Ovary (tissue), 9 donors: ENCODE results near the gene DCAF6. TPM values are rescaled to one million over a fixed set of nuclear protein-coding genes. Genes with fewer than 3 reads are reported as not detected.

ENCODE experiments used
- DNase-seq, 5 donors: peaks; one replicate each; pipeline ENCODE4 v3.0.0-alpha.2; 2019 to 2020
- H3K27ac ChIP-seq, 2 donors: fragments of 200-600 bp; one replicate each; pipeline versions ENCODE4 v1.5.1 to v1.8.0; 2019 to 2022
- H3K27me3 ChIP-seq: fragments of 200-600 bp; one replicate; pipeline ENCODE4 v1.8.0; 2022
- H3K36me3 ChIP-seq: fragments of 200-600 bp; sonication (generic); one replicate; pipeline ENCODE4 v1.5.1; 2019
- H3K4me1 ChIP-seq: one replicate; pipeline ENCODE4 v1.8.1; 2013; ENCODE audit warnings: mild to moderate bottlenecking, moderate library complexity; ENCODE audit not compliant: insufficient read depth
- H3K4me3 ChIP-seq: fragments of 200-600 bp; sonication (generic); one replicate; pipeline ENCODE4 v1.5.1; 2017
- H3K9me3 ChIP-seq, 2 donors: fragments of 200-600 bp in 1 of 2; sonication (generic) in 1 of 2; one replicate each; pipeline versions ENCODE4 v1.5.1 to v1.8.1; 2013 to 2019; ENCODE audit warnings: mild to moderate bottlenecking in 1 of 2, moderate library complexity in 1 of 2
- EP300 ChIP-seq: sonication (generic); formaldehyde crosslinking; IDR thresholded peaks from one replicate; pipeline ENCODE4 v1.6.1; 2017; ENCODE audit warnings: antibody characterized with exemption
- POLR2A ChIP-seq: fragments of 450-650 bp; IDR thresholded peaks from one replicate; pipeline ENCODE4 v1.6.1; 2017; ENCODE audit warnings: antibody characterized with exemption, mild to moderate bottlenecking, moderate library complexity
- WGBS, 3 donors: extraction: QIAGEN DNeasy Blood & Tissue Kit in 1 of 3; methylation state at CpG; one replicate each; pipeline versions ENCODE4 v1.1.5 to v1.1.7; 2013 to 2017; 5-methylcytosine and 5-hydroxymethylcytosine counted together
- intact Hi-C, 4 donors: fragments of 100-400 bp; cut with DNase I; formaldehyde crosslinking; loops; one replicate each; pipeline versions ENCODE4 v1.11.0 to v1.15.1; 2022 to 2023
- polyA plus RNA-seq, 2 donors: library from polyadenylated mRNA; stranded (reverse); fragments of 200-250 nt in 1 of 2; fragments of 350-450 nt in 1 of 2; fragmentation: Illumina TruSeq in 1 of 2; extraction: RNeasy Lipid Tissue Mini Kit (QIAGEN cat#74804) in 1 of 2; gene quantifications; one replicate each; pipeline ENCODE4 v1.2.3, GENCODE V29; 2013 to 2014
- total RNA-seq, 7 donors: library from RNA; depleted of rRNA in 2 of 7; stranded (reverse); fragments of >200 nt in 2 of 7; fragmentation: NEBNext Ultra II Directional in 3 of 7; extraction: Animal tissue kit (Norgen Biotek cat#: 25700) in 3 of 7; gene quantifications; one replicate each; pipeline versions ENCODE4 v1.1.0 to v1.2.4, GENCODE V29; 2016 to 2023
- TF ChIP-seq, protein P1 (sequence below), 3 donors: fragments of 450-650 bp in 2 of 3; fragments of 200-600 bp in 1 of 3; IDR thresholded peaks; one replicate each; pipeline versions ENCODE4 v1.5.1 to v1.8.0; 2016 to 2022; ENCODE audit warnings: antibody characterized with exemption in 3 of 3, mild to moderate bottlenecking in 1 of 3
- donor health status: DM: no; HTN: no; CAD: no; lungs with moderate emphysema.
- donor health status: DM: no; HTN: no; CAD: no.
- donor health status: Bipolar disorder and iron deficiency.
- donor health status: DM: yes; HTN: yes; CAD: no.
- donor health status: DM: no; HTN: no; CAD: no.
- donor health status: DM: yes; HTN: yes; CAD: no.

DCAF6 gene
- total and polyA plus RNA-seq, 9 donors, result 32.1 to 65.9 (median 44.4) TPM

DNA sequence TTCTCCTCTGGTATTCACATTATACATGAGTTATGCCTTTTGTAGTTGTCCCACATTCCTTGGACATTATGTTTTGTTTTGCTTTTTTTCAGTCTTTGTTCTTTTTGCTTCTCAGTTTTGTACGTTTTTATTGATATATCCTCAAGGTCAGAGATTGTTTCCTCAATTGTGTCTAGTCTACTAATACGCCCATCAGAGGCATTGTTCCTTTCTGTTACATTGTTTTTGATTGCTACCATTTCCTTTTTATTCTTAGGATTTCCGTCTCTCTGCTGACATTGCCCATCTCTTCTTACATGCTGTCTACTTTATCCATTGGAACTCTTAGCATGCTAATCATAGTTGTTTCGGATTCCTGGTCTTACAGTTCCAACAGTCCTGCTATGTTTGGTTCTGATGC lies 28.2 kb downstream of the DCAF6 start:
- intact Hi-C loops, result no loop called here

DNA sequence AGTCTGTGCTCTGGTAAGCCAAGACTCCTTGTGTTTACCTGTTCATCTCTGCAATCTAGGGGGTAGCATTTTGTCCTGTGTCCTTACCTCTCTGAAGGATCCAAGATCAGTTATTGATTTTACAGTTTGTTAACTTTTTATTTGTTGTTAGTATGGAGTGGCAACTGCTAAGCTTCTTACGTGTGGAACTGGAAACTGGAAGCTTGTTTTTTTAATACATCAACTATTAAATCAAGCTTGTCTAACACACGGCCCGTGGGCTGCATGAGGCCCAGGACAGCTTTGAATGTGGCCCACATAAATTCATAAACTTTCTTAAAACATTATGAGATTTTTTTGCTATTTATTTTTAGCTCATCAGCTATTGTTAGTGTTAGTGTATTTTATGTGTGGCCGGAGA lies 29.6 kb downstream of the DCAF6 start:
- H3K4me3 ChIP-seq, result no peak overlapping the region
- 76 to 80% (median 78%) methylated on average over 4 of the region's 4 CpGs for WGBS, 3 donors
- no peaks in the 10 kb centered on the region for H3K9me3 ChIP-seq
- DNase-seq, result no peak
- H3K27ac ChIP-seq, result no peak overlapping the region
- intact Hi-C loops, result no loop called here
- TF ChIP-seq, protein P1, sequence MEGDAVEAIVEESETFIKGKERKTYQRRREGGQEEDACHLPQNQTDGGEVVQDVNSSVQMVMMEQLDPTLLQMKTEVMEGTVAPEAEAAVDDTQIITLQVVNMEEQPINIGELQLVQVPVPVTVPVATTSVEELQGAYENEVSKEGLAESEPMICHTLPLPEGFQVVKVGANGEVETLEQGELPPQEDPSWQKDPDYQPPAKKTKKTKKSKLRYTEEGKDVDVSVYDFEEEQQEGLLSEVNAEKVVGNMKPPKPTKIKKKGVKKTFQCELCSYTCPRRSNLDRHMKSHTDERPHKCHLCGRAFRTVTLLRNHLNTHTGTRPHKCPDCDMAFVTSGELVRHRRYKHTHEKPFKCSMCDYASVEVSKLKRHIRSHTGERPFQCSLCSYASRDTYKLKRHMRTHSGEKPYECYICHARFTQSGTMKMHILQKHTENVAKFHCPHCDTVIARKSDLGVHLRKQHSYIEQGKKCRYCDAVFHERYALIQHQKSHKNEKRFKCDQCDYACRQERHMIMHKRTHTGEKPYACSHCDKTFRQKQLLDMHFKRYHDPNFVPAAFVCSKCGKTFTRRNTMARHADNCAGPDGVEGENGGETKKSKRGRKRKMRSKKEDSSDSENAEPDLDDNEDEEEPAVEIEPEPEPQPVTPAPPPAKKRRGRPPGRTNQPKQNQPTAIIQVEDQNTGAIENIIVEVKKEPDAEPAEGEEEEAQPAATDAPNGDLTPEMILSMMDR (IDR thresholded peaks at IDR 0.05), result no peak
- TF ChIP-seq POLR2A (no peak), EP300 (no peak)
- H3K36me3 ChIP-seq, result no peaks in the 10 kb centered on the region
- H3K27me3 ChIP-seq, result no peaks in the 10 kb centered on the region
- peaks cover 1% of the 10 kb centered on the region for H3K4me1 ChIP-seq

More for the DNA sequence above, 28.2 kb downstream of the DCAF6 start:
- Histone ChIP-seq H3K27me3 (no peaks in the 10 kb centered on the region), H3K27ac (no peak overlapping the region), H3K36me3 (no peaks in the 10 kb centered on the region), H3K9me3 (no peaks in the 10 kb centered on the region), H3K4me1 (peaks cover 1% of the 10 kb centered on the region), H3K4me3 (no peak overlapping the region)
- 65 to 73% (median 66%) methylated on average over 4 of the region's 4 CpGs for WGBS, 3 donors
- TF ChIP-seq POLR2A, result no peak
- TF ChIP-seq, protein P1 (IDR thresholded peaks at IDR 0.05), result no peak
- no peak for TF ChIP-seq EP300
- no peak for DNase-seq

DNA sequence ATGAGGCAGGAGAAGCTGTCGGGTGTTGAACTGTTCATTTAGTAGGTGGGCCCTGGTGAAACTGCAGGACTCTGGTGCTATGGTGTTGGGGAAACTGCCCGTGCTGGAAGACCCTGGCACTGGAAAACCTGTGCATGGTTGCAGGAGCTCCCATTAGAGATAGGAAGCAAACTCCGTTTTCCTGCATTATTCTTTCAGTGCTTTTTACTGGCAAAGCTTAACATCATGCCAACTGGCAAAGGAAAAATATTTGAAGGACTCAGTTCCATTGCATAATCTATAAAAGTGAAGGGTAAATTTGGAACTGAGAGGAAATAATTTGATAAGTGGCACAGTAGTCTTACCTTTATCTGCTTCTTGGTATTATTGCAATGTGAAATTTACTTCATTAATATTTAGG lies 32.1 kb downstream of the DCAF6 start:
- 57 to 80% (median 73%) methylated on average over 3 of the region's 3 CpGs for WGBS, 3 donors
- no peak overlapping the region for H3K4me3 ChIP-seq
- no peaks in the 10 kb centered on the region for H3K36me3 ChIP-seq
- DNase-seq, result no peak
- intact Hi-C loops, result no loop called here
- no peaks in the 10 kb centered on the region for H3K27me3 ChIP-seq
- no peak for TF ChIP-seq EP300
- no peak for TF ChIP-seq POLR2A
- TF ChIP-seq, protein P1 (IDR thresholded peaks at IDR 0.05), result no peak
- H3K4me1 ChIP-seq, result peaks cover 1% of the 10 kb centered on the region
- H3K9me3 ChIP-seq, result no peaks in the 10 kb centered on the region
- H3K27ac ChIP-seq, result no peak overlapping the region

GRCh38 chr1:167973832-167974231 lies 37.3 kb downstream of the DCAF6 start:
- TF ChIP-seq POLR2A (no peak), EP300 (no peak)
- TF ChIP-seq, protein P1 (IDR thresholded peaks at IDR 0.05), result no peak
- 68 to 81% (median 70%) methylated on average over 2 of the region's 2 CpGs for WGBS, 3 donors
- Histone ChIP-seq H3K4me1 (no peaks in the 10 kb centered on the region), H3K36me3 (no peaks in the 10 kb centered on the region), H3K27me3 (no peaks in the 10 kb centered on the region), H3K9me3 (no peaks in the 10 kb centered on the region), H3K27ac (no peak overlapping the region), H3K4me3 (no peak overlapping the region)
- no peak for DNase-seq
- intact Hi-C loops, result no loop called here
